Subcutaneous abdominal adipose tissue (tissue), 5 donors: ENCODE results near the gene ITIH3.

ENCODE experiments used
- H3K27ac ChIP-seq: one replicate; pipeline ENCODE4 v1.7.0; 2013; ENCODE audit warnings: low read depth, mild to moderate bottlenecking, inconsistent platforms, low read length, moderate library complexity
- H3K27me3 ChIP-seq, 5 donors: one replicate each; pipeline ENCODE4 v1.7.0; 2013; ENCODE audit warnings: low read length in 5 of 5, inconsistent platforms in 1 of 5; ENCODE audit not compliant: control insufficient read depth in 5 of 5, insufficient read depth in 4 of 5
- H3K36me3 ChIP-seq, 5 donors: one replicate each; pipeline ENCODE4 v1.7.0; 2013; ENCODE audit warnings: low read length in 5 of 5; ENCODE audit not compliant: control insufficient read depth in 5 of 5, insufficient read depth in 5 of 5
- H3K4me1 ChIP-seq, 5 donors: one replicate each; pipeline ENCODE4 v1.7.0; 2013; ENCODE audit warnings: low read length in 5 of 5, mild to moderate bottlenecking in 3 of 5, moderate library complexity in 1 of 5; ENCODE audit not compliant: control insufficient read depth in 5 of 5, insufficient read depth in 5 of 5
- H3K4me3 ChIP-seq, 5 donors: one replicate each; pipeline ENCODE4 v1.7.0; 2013; ENCODE audit warnings: low read length in 5 of 5, low read depth in 1 of 5
- H3K9ac ChIP-seq, 5 donors: one replicate each; pipeline ENCODE4 v1.7.0; 2013; ENCODE audit warnings: low read length in 5 of 5, mild to moderate bottlenecking in 4 of 5, moderate library complexity in 3 of 5
- H3K9me3 ChIP-seq, 5 donors: one replicate each; pipeline ENCODE4 v1.7.0; 2013; ENCODE audit warnings: low read length in 5 of 5; ENCODE audit not compliant: control insufficient read depth in 5 of 5
- donor health status: healthy.
- donor health status: healthy.
- donor health status: healthy.
- donor health status: healthy.
- donor health status: healthy.

Gene ITIH3

DNA sequence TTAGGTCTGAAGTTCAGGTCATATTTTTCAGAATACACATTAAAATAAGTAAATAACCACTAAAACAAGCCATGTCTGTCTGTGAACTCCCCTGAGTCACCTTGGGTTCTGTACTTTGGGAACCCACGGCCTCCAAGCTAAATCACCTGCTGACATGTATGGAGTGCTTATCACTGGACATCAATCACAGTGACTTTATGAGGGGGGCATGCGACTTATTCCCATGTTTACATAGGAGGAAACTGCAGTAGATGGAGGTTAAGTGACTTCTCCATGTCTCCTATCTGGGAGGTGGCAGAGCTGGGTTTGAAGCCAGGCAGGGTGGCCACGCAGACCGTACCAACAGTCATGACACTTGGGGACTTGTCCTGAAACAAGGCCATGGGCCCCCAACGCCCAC is 27.8 kb downstream of the ITIH3 start:
- Histone ChIP-seq H3K27ac (no peak overlapping the region), H3K9ac (no peak overlapping the region), H3K36me3 (peaks cover 0 to 13% (median 6%) of the 10 kb centered on the region in 5 donors), H3K4me1 (peaks cover 0 to 2% (median 0%) of the 10 kb centered on the region in 5 donors), H3K9me3 (no peaks in the 10 kb centered on the region), H3K4me3 (no peak overlapping the region), H3K27me3 (no peaks in the 10 kb centered on the region)

DNA sequence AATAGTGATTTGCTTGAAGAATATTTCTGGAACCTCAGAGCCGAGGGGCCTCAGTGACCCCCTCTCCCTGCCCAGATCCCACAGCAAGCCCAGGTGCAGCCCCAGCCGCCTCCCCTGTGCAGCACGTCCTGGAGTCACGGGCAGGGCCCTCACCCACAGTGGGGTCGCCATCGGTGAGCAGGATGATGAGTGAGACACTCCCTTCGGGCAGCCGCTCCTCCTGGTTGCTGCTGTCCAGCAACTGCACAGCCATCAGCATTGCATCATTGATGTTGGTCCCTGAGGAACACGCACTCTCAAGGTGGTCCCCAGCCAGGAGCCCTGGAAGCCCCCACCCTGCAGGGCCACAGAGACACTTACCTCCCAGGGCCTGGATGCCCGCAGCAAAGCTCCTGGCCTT is 29.4 kb downstream of the ITIH3 start:
- Histone ChIP-seq H3K9ac (no peak overlapping the region), H3K4me1 (peaks cover 0 to 2% (median 0%) of the 10 kb centered on the region in 5 donors), H3K27ac (no peak overlapping the region), H3K27me3 (peaks cover 0 to 3% (median 0%) of the 10 kb centered on the region in 5 donors), H3K4me3 (no peak overlapping the region), H3K9me3 (no peaks in the 10 kb centered on the region), H3K36me3 (peaks cover 0 to 13% (median 6%) of the 10 kb centered on the region in 5 donors)

DNA sequence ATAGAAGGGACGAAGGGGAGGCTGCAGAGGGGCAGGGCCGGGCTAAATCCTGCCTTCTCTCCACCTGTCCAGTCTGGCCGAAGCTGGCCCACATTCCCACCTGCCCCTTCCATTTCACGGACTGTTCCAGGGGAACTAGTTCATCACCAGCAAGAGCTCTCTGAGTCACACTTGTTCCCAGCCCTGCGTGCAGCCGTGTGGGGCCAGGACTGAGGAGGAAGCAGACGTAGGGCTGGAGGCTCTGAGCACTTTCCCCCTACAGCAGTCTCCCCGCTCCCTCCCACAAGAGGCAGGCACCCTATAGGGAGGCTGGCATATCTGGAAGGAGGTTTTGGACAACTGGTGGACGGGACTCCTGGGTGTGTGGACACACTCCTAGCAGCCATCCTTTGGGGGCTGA is 32.8 kb downstream of the ITIH3 start:
- peaks cover 0 to 3% (median 0%) of the 10 kb centered on the region in 5 donors for H3K27me3 ChIP-seq
- peaks cover 6 to 16% (median 15%) of the 10 kb centered on the region in 5 donors for H3K4me1 ChIP-seq
- no peaks in the 10 kb centered on the region for H3K9me3 ChIP-seq
- H3K27ac ChIP-seq, result no peak overlapping the region
- no peak overlapping the region for H3K9ac ChIP-seq
- H3K4me3 ChIP-seq, result no peak overlapping the region
- peaks cover 0 to 13% (median 6%) of the 10 kb centered on the region in 5 donors for H3K36me3 ChIP-seq

DNA sequence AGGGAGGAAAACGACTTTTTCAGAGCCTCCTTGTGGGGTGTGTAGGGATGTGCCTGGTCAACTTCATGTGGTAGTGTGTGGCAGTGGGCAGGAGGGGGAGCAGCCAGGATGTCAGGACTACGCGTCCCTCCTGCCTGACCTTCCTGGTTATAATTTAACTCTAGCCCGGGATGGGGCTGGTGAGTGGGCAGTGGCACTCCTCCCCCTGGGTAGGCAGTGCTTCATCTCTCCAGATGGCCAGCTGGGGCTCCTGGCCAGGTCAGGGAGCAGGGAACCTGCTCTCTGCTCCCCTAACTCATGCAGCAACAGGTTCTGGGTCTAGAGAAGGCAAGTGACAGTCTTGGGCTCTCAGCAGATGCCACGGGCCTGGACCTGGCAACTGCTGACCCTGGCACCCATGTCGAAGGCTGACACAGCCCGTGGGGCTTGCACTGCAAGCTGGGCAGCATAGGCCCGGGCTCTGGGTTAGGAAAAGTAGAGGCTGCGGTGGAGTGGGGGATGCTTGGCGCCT is 33.3 kb downstream of the ITIH3 start:
- H3K4me1 ChIP-seq, result peaks cover 6 to 17% (median 16%) of the 10 kb centered on the region in 5 donors
- H3K9ac ChIP-seq, result no peak overlapping the region
- no peak overlapping the region for H3K27ac ChIP-seq

DNA sequence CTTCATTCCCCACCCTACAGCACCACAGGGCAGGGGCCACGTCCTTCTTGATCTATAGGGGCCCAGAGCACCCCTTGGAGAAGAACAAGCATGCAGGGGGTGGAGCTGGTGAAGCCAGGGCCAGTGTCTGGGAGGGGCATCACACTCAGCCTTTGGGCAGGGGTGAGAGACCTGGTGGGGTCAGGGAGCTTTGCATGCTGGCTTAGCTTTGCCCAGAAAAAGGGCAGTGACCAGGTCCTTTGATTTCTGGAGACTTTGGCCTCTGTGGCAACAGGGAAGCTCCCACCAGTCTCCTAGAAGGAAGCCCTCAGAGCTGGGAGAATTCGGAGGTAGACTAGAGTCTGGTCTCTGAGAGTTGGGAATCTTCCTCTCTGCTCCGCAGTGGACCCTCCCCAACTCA is 34.9 kb downstream of the ITIH3 start:
- no peaks in the 10 kb centered on the region for H3K9me3 ChIP-seq
- H3K9ac ChIP-seq, result no peak overlapping the region
- H3K4me3 ChIP-seq, result no peak overlapping the region
- H3K36me3 ChIP-seq, result no peaks in the 10 kb centered on the region
- peaks cover 6 to 17% (median 16%) of the 10 kb centered on the region in 5 donors for H3K4me1 ChIP-seq
- no peak overlapping the region for H3K27ac ChIP-seq
- peaks cover 0 to 3% (median 0%) of the 10 kb centered on the region in 5 donors for H3K27me3 ChIP-seq

More for the DNA sequence above, 33.3 kb downstream of the ITIH3 start:
- Histone ChIP-seq H3K4me3 (no peak overlapping the region), H3K36me3 (peaks cover 0 to 13% (median 6%) of the 10 kb centered on the region in 5 donors), H3K9me3 (no peaks in the 10 kb centered on the region), H3K27me3 (peaks cover 0 to 3% (median 0%) of the 10 kb centered on the region in 5 donors)

DNA sequence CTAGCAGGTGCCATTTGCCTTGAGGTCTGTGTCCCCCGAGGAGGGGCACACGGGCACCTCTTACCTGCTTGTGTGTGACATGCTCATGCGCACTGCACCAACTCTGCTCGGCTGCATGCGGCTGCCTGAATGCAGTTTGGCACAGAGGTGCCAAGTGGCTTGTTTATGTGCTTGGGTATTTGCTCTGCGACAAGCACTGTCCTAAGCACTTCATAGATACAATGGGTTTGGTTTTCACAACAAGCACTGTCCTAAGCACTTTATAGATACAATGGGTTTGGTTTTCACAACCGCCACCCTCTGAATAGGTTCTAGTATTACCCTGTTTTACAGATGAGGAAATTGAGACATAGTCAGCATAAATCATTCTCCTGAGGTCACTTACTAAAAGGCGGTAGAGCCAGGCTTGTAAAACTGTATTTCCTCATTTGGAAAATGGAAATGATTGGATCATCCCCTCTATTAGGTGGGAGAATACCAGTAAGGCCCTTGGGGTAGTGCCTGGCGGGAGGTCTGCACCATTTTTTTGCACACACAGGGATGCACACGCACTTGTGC is 35.4 kb downstream of the ITIH3 start:
- H3K27me3 ChIP-seq, result peaks cover 0 to 3% (median 0%) of the 10 kb centered on the region in 5 donors
- H3K36me3 ChIP-seq, result peaks cover 0 to 4% (median 0%) of the 10 kb centered on the region in 5 donors
- no peaks in the 10 kb centered on the region for H3K9me3 ChIP-seq
- no peak overlapping the region for H3K4me3 ChIP-seq
- H3K27ac ChIP-seq, result no peak overlapping the region
- H3K9ac ChIP-seq, result no peak overlapping the region
- peaks cover 6 to 20% (median 18%) of the 10 kb centered on the region in 5 donors for H3K4me1 ChIP-seq

DNA sequence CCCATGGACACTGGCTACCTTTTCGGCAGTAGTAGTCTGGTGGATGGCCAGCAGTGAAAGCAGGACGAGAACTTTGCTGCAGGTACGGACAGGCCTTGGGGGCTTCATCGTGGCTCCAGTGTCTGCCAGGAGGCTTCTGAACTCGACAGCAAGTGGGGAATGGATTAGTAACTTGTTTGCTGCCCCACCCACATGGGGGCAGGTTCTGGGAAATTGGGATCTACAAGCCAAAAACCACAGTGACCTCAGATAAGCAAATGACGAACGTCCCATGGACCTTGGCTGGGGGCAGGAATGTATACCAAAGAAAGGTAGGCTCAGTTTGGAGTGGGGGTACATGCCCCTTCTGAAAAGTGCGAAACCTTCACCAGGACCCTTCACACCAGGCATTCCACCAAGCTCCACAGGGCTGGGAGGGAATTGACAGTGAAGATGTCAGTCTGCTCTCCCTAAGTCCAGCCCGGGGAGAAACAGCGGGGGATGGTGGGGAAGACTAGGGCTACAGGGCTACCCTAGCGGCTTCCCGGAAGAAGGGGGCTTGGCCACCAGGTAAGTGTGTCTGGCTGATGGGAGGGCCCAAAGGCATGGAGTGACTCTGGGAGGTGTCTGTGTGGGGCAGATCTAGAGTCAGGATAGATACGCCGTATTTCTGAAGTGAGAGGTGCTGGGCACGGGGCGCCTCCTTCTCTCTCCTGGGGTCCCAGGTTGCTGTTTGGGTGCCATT is 36.1 kb downstream of the ITIH3 start, which contains the start of gene ITIH4:
Gene ITIH4, minus strand, starts transcription at position 138 of the 724 bp plus-strand sequence. Its CDS starts 30 bp downstream, at position 108.
- H3K9ac ChIP-seq, result no peak within 1 kb of the TSS
- H3K4me3 ChIP-seq, result no peak within 1 kb of the TSS
- H3K9me3 ChIP-seq, result no peaks in the 10 kb centered on the region
- peaks cover 0 to 3% (median 0%) of the 10 kb centered on the region in 5 donors for H3K27me3 ChIP-seq
- peaks cover 8 to 28% (median 25%) of the 10 kb centered on the region in 5 donors for H3K4me1 ChIP-seq
- H3K36me3 ChIP-seq, result peaks cover 0 to 8% (median under 1%) of the 10 kb centered on the region in 5 donors
- H3K27ac ChIP-seq, result no peak within 1 kb of the TSS

DNA sequence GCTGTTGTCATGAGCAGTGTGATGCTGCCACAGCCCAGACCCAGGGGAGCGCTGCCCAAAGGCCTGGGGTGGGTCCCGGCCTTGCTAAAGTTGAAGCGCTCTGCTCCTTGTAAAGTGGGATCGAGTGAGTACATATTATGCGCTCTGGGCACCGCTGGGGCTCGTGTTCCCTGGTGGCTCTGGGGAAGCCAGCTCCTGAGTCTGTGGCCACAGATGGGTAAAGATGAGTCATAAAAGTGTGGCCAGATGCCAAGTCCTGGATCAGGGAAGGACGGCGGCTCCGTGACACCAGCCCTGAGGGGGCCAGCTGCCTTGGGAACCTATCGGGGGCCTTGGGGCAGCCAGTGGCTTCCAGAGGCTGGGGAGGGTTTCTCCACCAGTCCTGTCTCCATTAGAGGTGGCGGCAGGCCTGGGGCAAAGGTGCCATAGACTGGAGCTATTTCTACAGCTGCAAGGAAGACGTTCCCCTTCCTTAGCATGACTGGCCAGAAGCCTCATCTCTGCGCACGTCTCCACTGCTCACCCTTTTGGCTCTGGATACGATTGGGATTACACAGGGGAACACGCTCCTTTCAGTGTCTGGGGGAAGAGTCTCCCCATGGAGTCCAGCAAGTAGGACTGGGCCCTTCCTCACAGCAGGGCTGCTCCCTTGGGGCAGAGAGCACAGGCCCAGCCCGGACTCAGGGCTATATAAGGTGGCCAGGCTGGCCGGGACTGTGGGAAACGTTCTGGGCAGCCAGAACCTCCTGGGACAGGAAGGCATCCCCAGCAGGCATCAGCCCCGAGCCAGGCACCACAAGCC is 37.1 kb downstream of the ITIH3 start:
- no peak overlapping the region for H3K9ac ChIP-seq
- H3K36me3 ChIP-seq, result peaks cover 0 to 18% (median 8%) of the 10 kb centered on the region in 5 donors
- no peak overlapping the region for H3K27ac ChIP-seq
- peaks cover 8 to 33% (median 27%) of the 10 kb centered on the region in 5 donors for H3K4me1 ChIP-seq
- no peaks in the 10 kb centered on the region for H3K9me3 ChIP-seq
- H3K4me3 ChIP-seq, result no peak overlapping the region
- H3K27me3 ChIP-seq, result peaks cover 0 to 3% (median 0%) of the 10 kb centered on the region in 5 donors

DNA sequence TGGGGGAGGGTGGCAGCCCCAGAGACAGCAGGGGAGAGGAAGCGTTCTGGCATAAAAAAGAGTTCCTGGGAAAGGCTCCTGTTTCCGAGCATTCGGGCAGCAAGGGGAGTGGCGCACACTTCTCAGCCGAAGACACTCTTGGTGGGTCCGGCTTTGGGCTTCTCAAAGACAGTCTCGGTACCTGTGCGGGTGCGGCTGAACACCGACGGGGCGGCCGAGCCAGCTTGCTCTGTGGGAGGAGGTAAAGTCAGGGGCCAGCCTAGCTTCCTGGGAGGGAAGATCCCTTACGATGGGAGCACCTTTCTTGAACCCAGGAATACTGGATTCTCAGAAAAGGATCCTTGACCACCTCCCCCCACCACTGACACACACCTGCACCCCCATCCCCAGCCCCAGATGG is 38.6 kb downstream of the ITIH3 start:
- no peak overlapping the region for H3K27ac ChIP-seq
- peaks cover 0 to 33% (median 10%) of the 10 kb centered on the region in 5 donors for H3K36me3 ChIP-seq
- no peak overlapping the region for H3K9ac ChIP-seq
- H3K9me3 ChIP-seq, result no peaks in the 10 kb centered on the region
- no peak overlapping the region for H3K4me3 ChIP-seq
- no peaks in the 10 kb centered on the region for H3K27me3 ChIP-seq
- peaks cover 8 to 33% (median 27%) of the 10 kb centered on the region in 5 donors for H3K4me1 ChIP-seq
